Measurements from ENCODE around the gene SLC1A1.

SLC1A1 gene

DNA sequence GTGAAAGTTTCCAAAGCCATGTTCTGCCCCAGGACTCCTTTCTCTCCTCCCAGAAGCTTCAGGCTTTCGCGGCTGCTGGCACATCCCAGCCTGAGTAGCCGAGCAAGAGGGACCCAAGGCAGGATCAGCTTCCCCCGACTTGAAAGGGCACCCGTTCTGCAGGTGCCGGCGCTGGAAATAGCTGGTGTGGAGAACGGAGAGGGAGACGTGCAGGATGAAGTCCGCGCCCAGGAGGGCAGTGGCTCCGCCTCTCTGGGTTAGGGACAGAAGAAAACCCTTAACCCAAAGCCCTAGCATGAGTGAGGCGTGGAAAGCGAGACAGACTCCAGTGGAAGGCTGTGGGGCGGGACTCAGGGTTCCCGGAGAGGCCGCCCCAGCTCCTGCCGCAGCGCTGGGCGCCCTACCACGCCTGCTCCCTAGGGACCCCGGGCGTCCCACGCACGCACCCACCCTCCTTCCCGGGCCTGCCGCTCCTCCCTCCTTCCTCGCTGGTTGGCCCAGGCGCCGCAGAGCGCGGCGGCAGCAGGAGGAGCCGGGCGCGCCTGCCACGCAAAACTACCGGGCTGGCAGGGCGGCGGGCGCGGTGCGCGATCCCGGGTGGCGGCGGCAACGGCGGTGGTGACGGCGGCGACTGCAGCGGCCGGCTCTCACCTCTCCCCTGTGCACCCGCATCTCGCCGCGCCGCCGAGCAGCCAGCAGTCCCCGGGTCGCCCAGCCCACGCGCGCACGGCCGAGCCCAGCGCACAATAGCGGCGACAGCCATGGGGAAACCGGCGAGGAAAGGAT lies at the start of gene SLC1A1:
TSS of gene SLC1A1 (plus strand) at position 550 of the 786 bp plus-strand sequence. CDS start at position 762, 212 bp downstream.
- peak in 1 of 3 donors; percentile 19 for DNase-seq (ENCODE audit: low read depth in 3 of 3)

DNA sequence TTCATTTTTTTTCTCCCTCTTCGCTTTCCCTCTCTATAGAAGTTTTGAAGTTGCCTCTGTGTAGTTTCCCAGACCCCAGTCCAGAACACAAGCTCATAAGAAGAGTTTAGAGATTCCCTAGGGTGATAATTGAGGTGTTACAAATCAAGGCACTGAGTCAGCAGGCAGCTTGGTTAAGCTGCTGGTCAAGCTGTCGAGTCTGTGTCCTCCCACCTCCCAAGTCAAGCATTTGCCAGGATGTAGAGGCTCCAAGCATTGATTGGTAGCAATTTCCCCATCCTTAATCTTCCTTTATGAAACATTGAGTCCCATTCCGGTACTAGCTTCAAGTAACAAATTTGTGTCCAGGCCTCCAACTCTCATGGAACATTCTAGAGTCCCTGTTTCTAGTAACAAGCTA lies 47.5 kb upstream of the SLC1A1 start:
- DNase-seq (ENCODE audit: low read depth in 3 of 3) = no peak

GRCh38 chr9:4443439-4443838 lies 46.8 kb upstream of the SLC1A1 start:
- DNase-seq (ENCODE audit: low read depth in 3 of 3) = no peak

DNA sequence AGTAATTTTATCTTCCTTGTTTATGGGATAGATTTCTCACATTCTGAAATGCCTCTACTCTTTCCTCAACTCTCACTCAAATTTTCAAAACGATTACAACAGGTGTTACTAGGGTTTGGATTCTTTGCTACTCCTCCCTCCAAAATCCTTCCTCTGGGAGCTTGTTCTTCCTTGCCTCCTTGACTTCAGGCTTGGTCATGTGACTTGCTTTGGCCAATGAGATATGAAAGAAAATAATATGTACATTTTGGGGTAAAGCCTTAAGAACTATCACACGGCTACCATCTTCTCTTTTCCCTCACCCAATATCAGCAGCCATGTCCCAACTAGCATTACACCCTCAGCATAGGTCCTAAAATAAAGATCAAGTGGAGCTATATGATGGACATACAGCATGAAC lies 28.8 kb upstream of the SLC1A1 start:
- no peak for DNase-seq (ENCODE audit: low read depth in 3 of 3)

DNA sequence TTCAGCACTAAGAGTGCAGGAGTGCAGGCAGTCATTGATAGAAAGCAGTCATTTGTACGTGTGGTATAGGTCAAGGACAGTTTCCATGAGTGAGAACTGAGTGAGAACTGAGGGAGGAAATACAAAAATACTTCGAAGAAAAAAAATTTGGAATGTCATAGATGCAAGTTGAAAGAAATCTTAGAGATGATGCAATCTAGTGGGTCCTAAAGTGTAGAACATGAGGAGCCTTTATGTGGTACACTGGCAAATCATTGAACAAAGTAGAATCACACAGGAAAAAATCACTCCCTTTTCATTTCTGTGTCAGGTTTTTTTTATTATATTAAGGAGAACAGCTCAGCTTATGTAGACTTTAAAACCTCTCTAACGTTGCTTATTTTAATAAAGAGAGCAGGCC lies 26.4 kb upstream of the SLC1A1 start:
- no peak for DNase-seq (ENCODE audit: low read depth in 3 of 3)

DNA sequence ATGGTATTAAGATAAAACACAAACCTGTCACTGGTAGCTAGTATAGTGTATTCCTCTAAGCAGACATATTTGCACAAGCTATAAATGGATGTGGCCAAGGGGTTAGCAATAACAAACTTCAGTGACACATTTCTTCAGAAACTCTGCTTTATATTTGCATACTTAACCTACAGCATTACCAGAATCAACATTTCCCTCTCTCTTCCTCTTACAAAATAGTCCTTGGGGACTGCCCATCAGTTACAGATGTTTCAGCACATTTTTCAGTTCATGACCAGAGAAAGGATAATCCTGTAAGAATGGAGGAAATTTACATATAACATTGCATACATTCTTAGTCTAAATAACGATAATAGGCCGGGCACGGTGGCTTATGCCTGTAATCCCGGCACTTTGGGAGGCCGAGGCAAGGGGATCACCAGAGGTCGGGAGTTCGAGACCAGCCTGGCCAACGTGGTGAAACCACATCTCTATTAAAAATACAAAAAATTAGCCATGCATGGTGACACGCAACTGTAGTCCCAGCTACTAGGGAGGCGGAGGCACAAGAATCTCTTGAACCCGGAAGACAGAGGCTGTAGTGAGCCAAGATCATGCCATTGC lies 25.3 kb upstream of the SLC1A1 start:
- no peak for DNase-seq (ENCODE audit: low read depth in 3 of 3)

GRCh38 chr9:4465910-4466309 lies 24.4 kb upstream of the SLC1A1 start:
- no peak for DNase-seq (ENCODE audit: low read depth in 3 of 3)

GRCh38 chr9:4475301-4475700 lies 15.0 kb upstream of the SLC1A1 start:
- no peak for DNase-seq (ENCODE audit: low read depth in 3 of 3)

DNA sequence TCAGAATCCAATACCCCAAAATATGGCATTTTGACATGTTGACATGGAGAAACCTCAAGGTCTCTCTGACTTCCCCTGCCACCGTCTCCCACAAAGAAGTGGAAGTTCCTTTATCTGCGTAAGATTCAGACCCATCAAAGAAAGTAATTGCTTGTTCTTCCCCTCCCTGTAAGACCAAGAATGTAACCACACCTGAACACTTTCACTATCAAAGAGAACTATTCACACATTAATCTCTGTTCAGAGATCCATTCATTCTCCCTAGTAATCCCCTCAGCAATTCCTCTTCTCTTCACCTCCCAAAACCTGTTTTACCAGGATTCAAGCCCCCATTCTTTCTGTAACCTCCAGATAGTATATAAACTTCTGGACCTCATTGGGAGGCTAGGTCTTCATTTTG lies 4.1 kb upstream of the SLC1A1 start:
- no peak for DNase-seq (ENCODE audit: low read depth in 3 of 3)

DNA sequence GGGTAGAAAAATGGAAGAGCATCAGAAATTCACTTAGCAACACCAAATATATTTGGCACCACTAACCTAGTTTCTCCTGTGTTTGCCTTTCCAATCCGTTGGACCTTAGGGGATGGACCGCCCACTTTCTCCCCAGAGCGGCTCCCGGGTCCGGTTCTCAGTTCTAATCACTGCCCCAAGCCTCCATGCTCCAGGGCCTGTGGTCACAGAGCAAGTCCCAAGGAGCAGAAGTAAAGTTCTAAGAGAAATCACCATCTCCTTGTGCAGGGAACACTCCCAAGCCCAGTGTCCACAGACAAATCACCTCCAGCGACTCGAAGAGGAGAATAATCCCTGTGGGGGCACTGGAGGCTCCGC lies 728 bp upstream of the SLC1A1 start:
- DNase-seq (ENCODE audit: low read depth in 3 of 3) = no peak

GRCh38 chr9:4490705-4491625 lies 697 bp downstream of the SLC1A1 start:
- DNase-seq (ENCODE audit: low read depth in 3 of 3) = no peak

DNA sequence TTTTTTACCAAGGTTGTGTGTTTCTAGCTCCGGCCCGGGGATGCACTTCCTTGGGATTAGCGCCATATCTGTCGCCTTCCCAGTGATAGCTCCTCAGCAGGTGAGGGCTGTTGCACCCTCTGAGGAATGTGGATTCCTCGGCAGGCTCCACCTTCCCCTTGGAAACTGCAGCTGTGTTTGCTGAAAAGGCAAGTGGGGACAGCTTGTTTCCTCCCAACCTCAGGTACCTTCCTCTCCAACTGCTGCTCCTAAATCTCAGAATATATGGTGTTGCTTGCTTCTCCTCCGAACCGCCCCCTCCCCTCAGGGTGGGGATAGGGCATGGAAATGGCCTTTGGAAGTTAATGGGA lies 1.3 kb downstream of the SLC1A1 start:
- no peak for DNase-seq (ENCODE audit: low read depth in 3 of 3)

- DNase-seq (ENCODE audit: low read depth in 3 of 3) = no peak
Observed at GRCh38 chr9:4494332-4494731, 4.1 kb downstream of the SLC1A1 start.

DNA sequence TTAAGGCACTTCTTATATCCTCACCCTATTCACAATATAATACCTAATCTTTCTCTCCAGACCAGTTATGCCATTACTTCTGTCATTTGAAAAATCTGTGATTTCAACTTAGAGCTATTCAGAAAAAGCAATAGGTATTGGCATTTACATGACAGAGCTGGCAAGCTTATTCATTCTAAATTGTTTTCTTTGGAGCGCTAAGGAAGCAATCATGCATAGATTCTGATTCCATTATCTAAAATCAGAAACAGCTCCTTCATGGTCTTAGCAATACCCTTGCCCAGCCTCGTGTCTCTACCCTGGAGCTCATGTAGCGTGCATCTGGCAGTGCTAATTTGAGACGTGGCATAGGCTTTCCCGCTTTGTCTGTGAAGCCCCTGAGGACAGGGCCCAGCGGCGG lies 4.5 kb downstream of the SLC1A1 start:
- DNase-seq (ENCODE audit: low read depth in 3 of 3) = no peak

GRCh38 chr9:4495537-4495936 lies 5.3 kb downstream of the SLC1A1 start:
- DNase-seq (ENCODE audit: low read depth in 3 of 3) = no peak

DNA sequence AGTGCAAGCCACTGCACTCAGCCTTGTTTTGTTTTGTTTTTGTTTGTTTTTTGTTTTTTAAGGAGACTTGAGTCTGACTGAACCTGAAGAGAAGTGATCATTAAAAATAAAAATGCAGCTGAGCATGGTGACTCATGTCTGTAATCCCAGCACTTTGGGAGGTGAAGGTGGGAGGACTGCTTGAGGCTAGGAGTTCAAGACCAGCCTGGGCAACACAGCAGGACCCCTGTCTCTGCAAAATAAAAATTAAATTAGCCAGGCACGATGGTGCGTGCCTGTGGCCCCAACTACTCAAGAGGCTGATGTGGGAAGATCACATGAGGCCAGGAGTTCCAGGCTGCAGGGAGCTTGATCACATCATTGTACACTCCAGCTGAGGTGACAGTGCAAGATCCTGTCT lies 6.2 kb downstream of the SLC1A1 start:
- DNase-seq (ENCODE audit: low read depth in 3 of 3) = no peak

DNA sequence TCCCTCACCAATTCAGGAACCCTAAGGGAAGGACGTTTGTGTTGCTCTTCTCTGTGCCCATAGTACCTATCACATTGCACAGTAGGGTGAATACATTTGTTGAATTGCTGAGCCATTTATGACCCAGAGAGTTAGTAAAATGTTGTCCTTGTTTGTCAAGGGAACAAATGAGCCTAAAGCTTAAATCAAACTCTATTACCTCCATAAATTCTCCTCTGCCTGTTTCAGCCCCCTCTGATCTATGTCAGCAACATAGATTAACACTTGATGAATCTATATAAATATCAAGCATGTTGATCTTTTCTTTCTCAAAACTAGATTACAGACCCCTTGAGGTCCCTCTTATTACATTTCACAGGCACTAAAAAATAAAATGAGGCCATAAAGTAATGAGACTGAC lies 7.1 kb downstream of the SLC1A1 start:
- DNase-seq (ENCODE audit: low read depth in 3 of 3) = no peak

DNA sequence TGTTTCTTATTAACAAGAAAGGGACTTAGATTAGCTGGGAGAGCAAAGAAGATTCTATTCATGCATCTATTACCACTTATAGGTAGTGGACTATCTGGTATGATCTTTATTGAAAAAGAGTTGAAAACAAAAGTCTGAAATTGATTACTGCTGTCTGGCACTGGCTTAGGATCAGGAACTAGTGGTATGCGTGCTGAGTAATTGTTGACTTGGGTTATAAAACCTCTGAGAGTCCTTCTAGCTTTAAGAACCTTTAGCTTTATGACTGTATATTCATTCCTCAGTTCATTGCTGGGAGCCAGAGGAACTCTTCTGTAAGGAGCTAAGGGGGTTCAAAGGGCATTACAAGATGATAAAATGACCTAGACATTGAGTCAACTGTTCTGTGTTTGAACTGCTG lies 7.6 kb downstream of the SLC1A1 start:
- DNase-seq (ENCODE audit: low read depth in 3 of 3) = no peak

DNA sequence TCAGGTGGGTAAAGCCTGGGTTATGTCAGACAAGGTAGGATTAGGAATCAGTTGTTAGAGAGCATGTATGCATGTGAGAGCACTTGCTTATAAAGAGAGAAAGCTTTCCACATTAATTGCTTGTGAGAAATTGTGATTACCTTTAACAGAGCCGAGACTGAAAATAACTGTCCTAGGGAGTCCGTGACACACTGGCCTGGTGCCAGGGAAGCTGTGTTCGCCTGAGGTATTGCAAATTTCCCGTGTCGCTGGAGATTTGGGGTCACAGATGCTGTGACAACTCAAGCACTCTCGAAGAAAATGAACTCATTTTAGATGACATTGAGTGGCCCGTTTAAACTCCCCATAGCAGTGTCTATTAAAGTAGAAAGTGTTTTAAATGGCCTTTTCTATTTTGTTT lies 9.6 kb downstream of the SLC1A1 start:
- DNase-seq (ENCODE audit: low read depth in 3 of 3) = no peak

DNA sequence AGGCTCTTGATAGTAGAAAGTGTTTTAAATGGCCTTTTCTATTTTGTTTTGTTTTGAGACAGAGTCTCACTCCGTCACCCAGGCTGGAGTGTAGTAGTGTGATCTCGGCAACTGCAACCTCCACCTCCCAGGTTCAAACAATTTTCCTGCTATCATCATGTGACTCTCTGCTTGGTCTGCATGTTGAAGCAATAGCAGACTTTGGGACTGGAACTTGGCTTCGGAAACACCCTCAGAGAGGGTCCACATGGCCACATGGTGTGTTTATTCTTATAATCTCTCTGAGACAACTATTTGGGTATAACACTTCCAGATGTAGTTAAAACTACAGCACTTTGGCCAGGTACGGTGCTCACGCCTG lies 10.9 kb downstream of the SLC1A1 start:
- no peak for DNase-seq (ENCODE audit: low read depth in 3 of 3)

- DNase-seq (ENCODE audit: low read depth in 3 of 3) = no peak
Observed at GRCh38 chr9:4502444-4502843, 12.2 kb downstream of the SLC1A1 start.

- DNase-seq (ENCODE audit: low read depth in 3 of 3) = no peak
Observed at GRCh38 chr9:4503103-4503502, 12.8 kb downstream of the SLC1A1 start.

- DNase-seq (ENCODE audit: low read depth in 3 of 3) = no peak
Observed at GRCh38 chr9:4504250-4504649, 14.0 kb downstream of the SLC1A1 start.

All from stimulated activated CD4-positive, alpha-beta T cell treated with anti-CD3 and anti-CD28 coated beads, TNF-alpha, amount 100 ng/mL, for 48 hours (primary cell).